Trophoblast cell (in vitro differentiated cells and primary cell): ENCODE results near the gene DGCR6L.
A peak's percentile ranks its signal among the peaks of the same experiment; 100 is the strongest.
"Not testable (repeated sequence)": the region's sequence is repeated elsewhere in the genome, so short reads cannot be mapped to it uniquely, and the experiment has no call there.

Source experiments
- DNase-seq, 2 donors: peaks; one replicate each; pipeline ENCODE4 v3.0.0-alpha.2; 2016
- H2AFZ ChIP-seq: 2 replicates; pipeline ENCODE4 v1.6.1; 2013; ENCODE audit warnings: low read length, moderate library complexity, mild to moderate bottlenecking; ENCODE audit not compliant: insufficient read depth, poor library complexity
- H2AK5ac ChIP-seq: 2 replicates; pipeline ENCODE4 v1.6.1; 2013; ENCODE audit warnings: mild to moderate bottlenecking, low read length
- H2BK120ac ChIP-seq: 2 replicates; pipeline ENCODE4 v1.6.1; 2013; ENCODE audit warnings: low read length, mild to moderate bottlenecking, moderate library complexity; ENCODE audit not compliant: insufficient read depth, poor library complexity
- H2BK12ac ChIP-seq: 2 replicates; pipeline ENCODE4 v1.6.1; 2013; ENCODE audit warnings: mild to moderate bottlenecking, low read length, moderate library complexity
- H2BK5ac ChIP-seq: 2 replicates; pipeline ENCODE4 v1.6.1; 2013; ENCODE audit warnings: low read length, low read depth, moderate library complexity, mild to moderate bottlenecking; ENCODE audit not compliant: poor library complexity
- H3K14ac ChIP-seq: 2 replicates; pipeline ENCODE4 v1.6.1; 2013; ENCODE audit warnings: mild to moderate bottlenecking, low read length
- H3K18ac ChIP-seq: 2 replicates; pipeline ENCODE4 v1.6.1; 2013; ENCODE audit warnings: mild to moderate bottlenecking, low read length
- H3K23ac ChIP-seq: 2 replicates; pipeline ENCODE4 v1.6.1; 2013; ENCODE audit warnings: low read length
- H3K27ac ChIP-seq: 2 replicates; pipeline ENCODE4 v1.5.1; 2013; ENCODE audit warnings: low read depth, mild to moderate bottlenecking, inconsistent platforms, low read length, moderate library complexity
- H3K27me3 ChIP-seq: 2 replicates; pipeline ENCODE4 v1.6.1; 2013; ENCODE audit warnings: inconsistent platforms, mild to moderate bottlenecking, low read length, moderate library complexity; ENCODE audit not compliant: insufficient read depth
- H3K36me3 ChIP-seq, 2 experiments: 1 replicate in 1 of 2; 2 replicates in 1 of 2; pipeline ENCODE4 v1.6.1; 2013; ENCODE audit warnings: low read length in 2 of 2, mild to moderate bottlenecking in 2 of 2, moderate library complexity in 1 of 2; ENCODE audit not compliant: insufficient read depth in 2 of 2, control insufficient read depth in 1 of 2
- H3K4ac ChIP-seq: 2 replicates; pipeline ENCODE4 v1.6.1; 2013; ENCODE audit warnings: low read depth, mild to moderate bottlenecking, low read length, moderate library complexity
- H3K4me1 ChIP-seq, 2 experiments: 1 replicate in 1 of 2; 2 replicates in 1 of 2; pipeline ENCODE4 v1.6.1; 2013; ENCODE audit warnings: low read length in 2 of 2, mild to moderate bottlenecking in 2 of 2, moderate library complexity in 1 of 2; ENCODE audit not compliant: insufficient read depth in 2 of 2, control insufficient read depth in 1 of 2
- H3K4me2 ChIP-seq: 2 replicates; pipeline ENCODE4 v1.6.1; 2013; ENCODE audit warnings: inconsistent platforms, mild to moderate bottlenecking, low read length, moderate library complexity
- H3K4me3 ChIP-seq: 2 replicates; pipeline ENCODE4 v1.5.1; 2013; ENCODE audit warnings: mild to moderate bottlenecking, low read depth, low read length, inconsistent platforms
- H3K79me1 ChIP-seq: one replicate; pipeline ENCODE4 v1.6.1; 2013; ENCODE audit warnings: low read length
- H3K79me2 ChIP-seq: 2 replicates; pipeline ENCODE4 v1.6.1; 2013; ENCODE audit warnings: low read length, mild to moderate bottlenecking; ENCODE audit not compliant: control insufficient read depth, insufficient read depth, poor library complexity
- H3K9ac ChIP-seq: 2 replicates; pipeline ENCODE4 v1.6.1; 2013; ENCODE audit warnings: mild to moderate bottlenecking, low read length
- H3K9me3 ChIP-seq: 2 replicates; pipeline ENCODE4 v1.6.1; 2013; ENCODE audit warnings: low read depth, mild to moderate bottlenecking, control low read depth, inconsistent platforms, low read length; ENCODE audit not compliant: insufficient read depth
- H4K12ac ChIP-seq: 2 replicates; pipeline ENCODE4 v1.6.1; 2013; ENCODE audit warnings: low read depth, mild to moderate bottlenecking, low read length, moderate library complexity
- H4K8ac ChIP-seq: 2 replicates; pipeline ENCODE4 v1.6.1; 2013; ENCODE audit warnings: low read depth, mild to moderate bottlenecking, low read length, moderate library complexity
- H4K91ac ChIP-seq: one replicate; pipeline ENCODE4 v1.6.1; 2013; ENCODE audit warnings: low read depth, mild to moderate bottlenecking, low read length, moderate library complexity
- WGBS: extraction: QIAGEN DNeasy Blood & Tissue Kit; methylation state at CpG from one replicate; pipeline ENCODE4 v1.1.7; 2013; ENCODE audit warnings: missing lambda C conversion rate; ENCODE audit not compliant: insufficient read length, insufficient coverage; ENCODE audit errors: extremely low coverage; 5-methylcytosine and 5-hydroxymethylcytosine counted together

Gene DGCR6L

DNA sequence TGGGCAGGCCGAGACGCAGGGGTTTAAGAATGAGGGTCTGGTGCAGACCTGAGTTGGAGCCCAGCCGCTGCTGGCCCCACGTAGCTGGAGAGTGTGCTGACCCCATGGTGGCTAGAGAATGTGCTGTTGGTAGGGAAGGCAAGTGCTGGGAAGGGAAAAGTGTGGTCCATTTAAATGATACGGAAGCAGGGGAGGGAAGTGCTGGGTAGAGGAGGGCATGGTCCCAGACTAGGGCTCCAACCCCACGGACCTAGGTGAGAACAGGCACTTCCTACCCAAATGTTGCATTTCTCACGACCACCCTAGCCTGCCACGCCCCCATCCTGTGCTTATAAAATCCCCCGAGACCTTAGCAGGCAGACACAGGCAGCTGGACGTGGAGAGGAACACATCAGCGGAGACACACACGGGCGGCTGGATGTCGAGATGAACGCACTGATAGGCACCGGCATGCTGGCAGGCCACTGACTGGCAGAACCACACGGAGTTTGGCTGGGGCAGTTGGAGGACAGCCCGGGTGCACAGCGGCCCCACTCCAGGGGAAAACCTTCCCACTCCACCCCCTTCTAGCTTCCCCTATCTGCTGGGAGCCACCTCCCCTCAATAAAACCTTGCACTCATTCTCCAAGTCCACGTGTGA is 33.0 kb downstream of the DGCR6L start:
- not testable (repeated sequence) for H3K9me3 ChIP-seq, H3K9ac ChIP-seq, H2AK5ac ChIP-seq, H3K18ac ChIP-seq, H2BK12ac ChIP-seq, H4K8ac ChIP-seq, H2BK5ac ChIP-seq, H3K14ac ChIP-seq, H2BK120ac ChIP-seq, H3K79me1 ChIP-seq, H3K79me2 ChIP-seq, H3K4ac ChIP-seq, H2AFZ ChIP-seq, H3K27me3 ChIP-seq, H3K4me3 ChIP-seq, H3K4me1 ChIP-seq, H3K23ac ChIP-seq, H3K27ac ChIP-seq, H3K4me2 ChIP-seq, H3K36me3 ChIP-seq, H4K12ac ChIP-seq, H4K91ac ChIP-seq
- no CpG with 5 or more reads among the region's 20 CpGs for WGBS
- DNase-seq: peak in 1 of 2 donors; percentile 31

DNA sequence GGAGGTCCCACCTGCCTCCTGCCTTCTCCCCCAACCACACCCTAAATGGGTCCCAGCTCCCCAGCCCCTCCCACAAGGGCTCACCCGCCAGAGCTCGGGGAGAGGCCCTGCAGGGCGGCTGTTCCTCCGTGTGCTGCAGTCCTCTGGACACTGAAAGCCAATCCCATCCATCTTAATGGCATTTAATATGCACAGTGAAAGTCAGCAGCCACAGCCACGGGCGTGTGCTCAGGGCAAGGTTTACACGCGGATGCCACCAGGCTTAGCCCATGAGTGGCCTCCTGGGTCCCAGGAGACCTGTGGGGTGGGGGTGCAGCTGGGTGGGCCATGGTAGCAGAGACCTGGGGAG is 33.6 kb downstream of the DGCR6L start:
- H3K9ac ChIP-seq, H2AK5ac ChIP-seq, H2AFZ ChIP-seq, H3K27ac ChIP-seq, H4K8ac ChIP-seq, H3K9me3 ChIP-seq, H3K27me3 ChIP-seq, DNase-seq, H3K36me3 ChIP-seq, H2BK120ac ChIP-seq, H2BK5ac ChIP-seq, H3K4me2 ChIP-seq, H3K18ac ChIP-seq, H3K79me2 ChIP-seq, H4K12ac ChIP-seq, H4K91ac ChIP-seq, H3K79me1 ChIP-seq, H3K4me1 ChIP-seq, H3K4me3 ChIP-seq, H3K4ac ChIP-seq, H3K23ac ChIP-seq, H2BK12ac ChIP-seq, H3K14ac ChIP-seq: not testable (repeated sequence)
- no CpG with 5 or more reads among the region's 8 CpGs for WGBS

DNA sequence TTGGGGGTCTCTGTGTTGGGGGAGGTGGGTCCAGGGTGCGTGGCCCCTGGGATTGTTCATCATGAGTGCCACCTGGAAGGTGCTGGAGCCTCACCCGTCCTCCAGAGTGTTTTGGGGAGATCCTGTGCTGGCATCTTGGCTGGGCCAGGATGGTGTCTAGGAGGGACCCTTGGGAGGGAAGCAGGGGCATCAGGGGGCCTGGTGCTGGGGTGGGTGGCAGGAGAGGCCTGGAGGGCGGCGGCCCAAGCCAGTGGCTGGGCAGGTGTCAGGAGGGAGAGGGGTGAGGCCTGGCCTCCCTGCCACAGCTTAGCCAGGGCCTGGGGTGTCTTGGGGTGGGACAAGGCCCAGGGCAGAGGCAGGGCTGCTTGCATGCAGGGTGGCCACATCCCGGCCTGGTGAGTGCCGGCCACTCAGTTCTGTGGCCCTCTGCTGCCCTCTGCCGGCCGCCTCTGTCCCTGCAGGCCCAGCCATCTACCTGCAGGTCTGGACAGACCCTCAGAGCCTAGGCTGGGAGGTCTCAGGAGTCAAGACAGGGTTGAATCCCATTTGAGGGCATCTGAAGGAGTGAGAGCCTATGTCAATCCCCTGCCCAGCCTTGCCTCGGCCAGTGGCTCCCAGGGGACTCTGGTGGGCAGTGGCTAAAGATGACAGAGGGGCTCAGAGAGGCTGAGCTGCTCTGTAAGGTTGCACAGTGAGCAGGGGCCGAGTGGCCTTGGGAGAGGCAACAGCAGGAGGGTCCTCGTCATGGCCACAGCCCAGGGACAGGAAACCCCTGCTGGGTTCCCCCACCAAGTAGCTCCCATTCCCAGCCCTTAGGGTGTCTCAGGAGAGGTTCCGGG is 34.2 kb downstream of the DGCR6L start:
- not testable (repeated sequence) for H3K4me3 ChIP-seq

DNA sequence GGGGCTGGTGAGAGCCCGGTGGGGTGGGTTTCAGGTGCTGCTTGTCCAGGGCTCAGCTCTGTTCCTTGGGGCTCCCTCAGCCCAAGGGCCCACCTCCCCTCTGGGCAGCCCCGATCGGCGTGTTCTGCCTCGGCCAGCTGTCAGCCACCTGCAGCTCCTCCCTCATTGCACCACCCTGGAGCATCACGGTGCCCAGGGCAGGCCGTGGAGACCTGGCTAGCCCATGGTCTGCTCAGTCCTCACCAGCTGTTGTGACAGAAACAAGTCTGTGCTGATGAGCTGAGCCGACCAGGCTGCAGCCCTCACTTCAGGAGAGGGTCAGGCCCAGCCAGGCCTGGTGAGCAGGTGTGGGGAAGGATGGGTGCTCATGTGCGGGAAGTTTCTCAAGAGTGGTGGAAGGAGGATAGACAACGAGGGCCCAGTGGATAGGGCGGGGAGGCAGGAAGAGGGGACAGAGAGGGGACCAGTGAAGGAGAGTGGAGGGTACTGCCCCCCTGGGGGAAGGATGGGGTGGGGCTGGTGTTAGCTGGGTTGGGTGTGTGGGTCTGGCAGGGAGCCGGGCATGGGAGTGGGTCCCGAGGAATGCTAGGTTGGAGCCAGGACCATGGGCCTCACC is 35.3 kb downstream of the DGCR6L start:
- Histone ChIP-seq H2BK12ac (no peak overlapping the region), H3K9ac (no peak overlapping the region), H3K4me1 (no peaks in the 10 kb centered on the region), H3K79me1 (no peaks in the 10 kb centered on the region), H3K18ac (no peak overlapping the region), H3K79me2 (no peaks in the 10 kb centered on the region), H3K14ac (no peak overlapping the region), H3K4me2 (no peak overlapping the region), H3K23ac (no peak overlapping the region), H3K36me3 (no peaks in the 10 kb centered on the region), H3K4ac (no peak overlapping the region), H4K12ac (no peak overlapping the region), H2BK120ac (no peak overlapping the region), H4K8ac (no peak overlapping the region), H3K27me3 (no peaks in the 10 kb centered on the region), H3K4me3 (no peak overlapping the region), H2AFZ (no peak overlapping the region), H4K91ac (no peak overlapping the region), H3K9me3 (peaks cover 2% of the 10 kb centered on the region), H3K27ac (no peak overlapping the region), H2AK5ac (no peak overlapping the region), H2BK5ac (no peak overlapping the region)
- no CpG with 5 or more reads among the region's 13 CpGs for WGBS
- no peak for DNase-seq

More for the DNA sequence above, 34.2 kb downstream of the DGCR6L start:
- H3K9ac ChIP-seq, H4K91ac ChIP-seq, H3K14ac ChIP-seq, H2BK120ac ChIP-seq, H4K12ac ChIP-seq, H3K9me3 ChIP-seq, H3K79me1 ChIP-seq, H4K8ac ChIP-seq, H3K36me3 ChIP-seq, H3K27ac ChIP-seq, H3K4me1 ChIP-seq, H2AK5ac ChIP-seq, H3K18ac ChIP-seq, H3K4me2 ChIP-seq, H3K4ac ChIP-seq, H2AFZ ChIP-seq, H2BK12ac ChIP-seq, H3K23ac ChIP-seq, H3K79me2 ChIP-seq, H3K27me3 ChIP-seq, H2BK5ac ChIP-seq: not testable (repeated sequence)
- no CpG with 5 or more reads among the region's 12 CpGs for WGBS
- DNase-seq: peak; percentile 30 to 75
